Measurements from ENCODE around the gene SFXN3.

SFXN3 gene

GRCh38 chr10:101014966-101015581, 16.0 kb upstream of the SFXN3 start:
- H3K9me2 ChIP-seq (replicated peaks; ENCODE audit: insufficient read depth, low read length) = no peaks in the 10 kb centered on the region
- TF ChIP-seq, protein P1, sequence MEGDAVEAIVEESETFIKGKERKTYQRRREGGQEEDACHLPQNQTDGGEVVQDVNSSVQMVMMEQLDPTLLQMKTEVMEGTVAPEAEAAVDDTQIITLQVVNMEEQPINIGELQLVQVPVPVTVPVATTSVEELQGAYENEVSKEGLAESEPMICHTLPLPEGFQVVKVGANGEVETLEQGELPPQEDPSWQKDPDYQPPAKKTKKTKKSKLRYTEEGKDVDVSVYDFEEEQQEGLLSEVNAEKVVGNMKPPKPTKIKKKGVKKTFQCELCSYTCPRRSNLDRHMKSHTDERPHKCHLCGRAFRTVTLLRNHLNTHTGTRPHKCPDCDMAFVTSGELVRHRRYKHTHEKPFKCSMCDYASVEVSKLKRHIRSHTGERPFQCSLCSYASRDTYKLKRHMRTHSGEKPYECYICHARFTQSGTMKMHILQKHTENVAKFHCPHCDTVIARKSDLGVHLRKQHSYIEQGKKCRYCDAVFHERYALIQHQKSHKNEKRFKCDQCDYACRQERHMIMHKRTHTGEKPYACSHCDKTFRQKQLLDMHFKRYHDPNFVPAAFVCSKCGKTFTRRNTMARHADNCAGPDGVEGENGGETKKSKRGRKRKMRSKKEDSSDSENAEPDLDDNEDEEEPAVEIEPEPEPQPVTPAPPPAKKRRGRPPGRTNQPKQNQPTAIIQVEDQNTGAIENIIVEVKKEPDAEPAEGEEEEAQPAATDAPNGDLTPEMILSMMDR (IDR thresholded peaks at IDR 0.05; ENCODE audit: insufficient read depth, low read length, poor library complexity, severe bottlenecking) = no peak
- TF ChIP-seq EZH2phosphoT487 (conservative IDR thresholded peaks at IDR 0.05; ENCODE audit: low read length) = no peak
- H2AFZ ChIP-seq (ENCODE audit: low read depth, low read length, severe bottlenecking) = no peak overlapping the region
- H3K79me2 ChIP-seq (ENCODE audit: insufficient read depth, low read length) = no peaks in the 10 kb centered on the region
- no peaks in the 10 kb centered on the region for H3K36me3 ChIP-seq (ENCODE audit: low read length)
- H3F3A ChIP-seq (ENCODE audit: insufficient read depth) = no peaks in the 10 kb centered on the region
- no peaks in the 10 kb centered on the region for H3K9me3 ChIP-seq (ENCODE audit: insufficient read depth, low read length)
- H3K27ac ChIP-seq (ENCODE audit: low read depth, low read length) = no peak overlapping the region
- no peaks in the 10 kb centered on the region for H3K27me3 ChIP-seq (ENCODE audit: low read length)
- H3K9ac ChIP-seq (ENCODE audit: low read length) = no peak overlapping the region
- H4K20me1 ChIP-seq (ENCODE audit: low read depth, low read length) = no peaks in the 10 kb centered on the region
- H3K4me2 ChIP-seq (ENCODE audit: low read depth, low read length, poor library complexity, severe bottlenecking) = no peak overlapping the region
- no peak overlapping the region for H3K4me3 ChIP-seq (ENCODE audit: insufficient read depth, low read length, poor library complexity, severe bottlenecking)

DNA sequence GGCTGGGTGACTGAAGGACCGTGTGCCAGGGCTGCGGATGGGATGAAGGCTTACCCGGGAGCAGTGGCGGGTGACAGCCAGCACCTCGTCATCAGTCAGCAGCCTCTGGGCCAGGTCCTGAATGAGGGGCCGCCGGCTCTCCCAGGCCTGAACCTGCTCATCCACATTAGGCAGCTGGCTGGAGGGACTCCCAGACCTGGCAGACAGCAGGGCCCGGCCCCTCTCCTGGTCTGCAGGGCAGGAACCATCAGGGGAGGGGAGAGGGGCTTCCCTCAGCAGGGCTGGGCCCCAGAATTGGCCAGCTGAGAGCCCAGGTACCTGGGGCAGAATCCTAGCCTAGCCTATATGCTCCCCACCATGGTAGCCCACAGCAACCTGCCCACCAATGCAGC, 15.5 kb upstream of the SFXN3 start:
- Histone ChIP-seq H3K79me2 (ENCODE audit: insufficient read depth, low read length) (no peaks in the 10 kb centered on the region), H3K9ac (ENCODE audit: low read length) (no peak overlapping the region), H3K9me3 (ENCODE audit: insufficient read depth, low read length) (no peaks in the 10 kb centered on the region), H3K9me2 (replicated peaks; ENCODE audit: insufficient read depth, low read length) (no peaks in the 10 kb centered on the region), H3K27me3 (ENCODE audit: low read length) (no peaks in the 10 kb centered on the region), H2AFZ (ENCODE audit: low read depth, low read length, severe bottlenecking) (no peak overlapping the region), H3K4me3 (ENCODE audit: insufficient read depth, low read length, poor library complexity, severe bottlenecking) (no peak overlapping the region), H4K20me1 (ENCODE audit: low read depth, low read length) (no peaks in the 10 kb centered on the region), H3K4me2 (ENCODE audit: low read depth, low read length, poor library complexity, severe bottlenecking) (no peak overlapping the region), H3K36me3 (ENCODE audit: low read length) (no peaks in the 10 kb centered on the region), H3K27ac (ENCODE audit: low read depth, low read length) (no peak overlapping the region), H3F3A (ENCODE audit: insufficient read depth) (no peaks in the 10 kb centered on the region)
- TF ChIP-seq, protein P1 (IDR thresholded peaks at IDR 0.05; ENCODE audit: insufficient read depth, low read length, poor library complexity, severe bottlenecking) = no peak
- no peak for TF ChIP-seq EZH2phosphoT487 (conservative IDR thresholded peaks at IDR 0.05; ENCODE audit: low read length)

GRCh38 chr10:101016814-101017213, 14.2 kb upstream of the SFXN3 start:
- H3K9me2 ChIP-seq (replicated peaks; ENCODE audit: insufficient read depth, low read length) = no peaks in the 10 kb centered on the region
- H3K9ac ChIP-seq (ENCODE audit: low read length) = no peak overlapping the region
- H3F3A ChIP-seq (ENCODE audit: insufficient read depth) = no peaks in the 10 kb centered on the region
- no peak overlapping the region for H3K4me3 ChIP-seq (ENCODE audit: insufficient read depth, low read length, poor library complexity, severe bottlenecking)
- no peaks in the 10 kb centered on the region for H3K36me3 ChIP-seq (ENCODE audit: low read length)
- no peaks in the 10 kb centered on the region for H3K27me3 ChIP-seq (ENCODE audit: low read length)
- H3K27ac ChIP-seq (ENCODE audit: low read depth, low read length) = no peak overlapping the region
- no peak overlapping the region for H3K4me2 ChIP-seq (ENCODE audit: low read depth, low read length, poor library complexity, severe bottlenecking)
- no peaks in the 10 kb centered on the region for H3K79me2 ChIP-seq (ENCODE audit: insufficient read depth, low read length)
- no peak overlapping the region for H2AFZ ChIP-seq (ENCODE audit: low read depth, low read length, severe bottlenecking)
- no peaks in the 10 kb centered on the region for H4K20me1 ChIP-seq (ENCODE audit: low read depth, low read length)
- H3K9me3 ChIP-seq (ENCODE audit: insufficient read depth, low read length) = no peaks in the 10 kb centered on the region
- TF ChIP-seq, protein P1 (IDR thresholded peaks at IDR 0.05; ENCODE audit: insufficient read depth, low read length, poor library complexity, severe bottlenecking) = no peak
- TF ChIP-seq EZH2phosphoT487 (conservative IDR thresholded peaks at IDR 0.05; ENCODE audit: low read length) = no peak
